Esophagus muscularis mucosa (tissue), 3 donors: Measurements from ENCODE around the gene LAPTM5.

Experiments used
- POLR2AphosphoS5 ChIP-seq, 2 donors: sonication (generic); formaldehyde crosslinking; IDR thresholded peaks; one replicate each; pipeline ENCODE4 v1.6.1; 2017; ENCODE audit warnings: antibody characterized with exemption in 2 of 2
- TF ChIP-seq, protein P1 (sequence below), 3 experiments: fragments of 200-600 bp in 2 of 3; fragments of 450-650 bp in 1 of 3; sonication (generic) in 2 of 3; IDR thresholded peaks; one replicate each; pipeline ENCODE4 v1.5.1; 2017 to 2019; ENCODE audit warnings: antibody characterized with exemption in 3 of 3, mild to moderate bottlenecking in 2 of 3, moderate library complexity in 1 of 3

DNA sequence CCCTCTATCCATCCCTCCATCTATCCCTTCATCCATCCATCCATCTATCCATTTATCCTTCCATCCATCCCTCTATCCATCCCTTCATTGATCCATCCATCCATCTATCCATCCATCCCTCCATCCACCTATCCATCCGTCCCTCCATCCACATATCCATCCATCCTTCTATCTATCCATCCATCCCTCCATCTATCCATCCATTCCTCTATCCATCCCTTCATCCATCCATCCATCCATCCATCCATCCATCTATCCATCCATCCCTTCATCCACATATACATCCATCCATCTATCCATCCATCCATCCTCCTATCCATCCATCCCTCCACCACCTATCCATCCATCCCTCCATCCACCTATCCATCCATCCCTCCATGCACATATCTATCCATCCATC is 57.8 kb downstream of the LAPTM5 start:
- TF ChIP-seq, protein P1, sequence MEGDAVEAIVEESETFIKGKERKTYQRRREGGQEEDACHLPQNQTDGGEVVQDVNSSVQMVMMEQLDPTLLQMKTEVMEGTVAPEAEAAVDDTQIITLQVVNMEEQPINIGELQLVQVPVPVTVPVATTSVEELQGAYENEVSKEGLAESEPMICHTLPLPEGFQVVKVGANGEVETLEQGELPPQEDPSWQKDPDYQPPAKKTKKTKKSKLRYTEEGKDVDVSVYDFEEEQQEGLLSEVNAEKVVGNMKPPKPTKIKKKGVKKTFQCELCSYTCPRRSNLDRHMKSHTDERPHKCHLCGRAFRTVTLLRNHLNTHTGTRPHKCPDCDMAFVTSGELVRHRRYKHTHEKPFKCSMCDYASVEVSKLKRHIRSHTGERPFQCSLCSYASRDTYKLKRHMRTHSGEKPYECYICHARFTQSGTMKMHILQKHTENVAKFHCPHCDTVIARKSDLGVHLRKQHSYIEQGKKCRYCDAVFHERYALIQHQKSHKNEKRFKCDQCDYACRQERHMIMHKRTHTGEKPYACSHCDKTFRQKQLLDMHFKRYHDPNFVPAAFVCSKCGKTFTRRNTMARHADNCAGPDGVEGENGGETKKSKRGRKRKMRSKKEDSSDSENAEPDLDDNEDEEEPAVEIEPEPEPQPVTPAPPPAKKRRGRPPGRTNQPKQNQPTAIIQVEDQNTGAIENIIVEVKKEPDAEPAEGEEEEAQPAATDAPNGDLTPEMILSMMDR (IDR thresholded peaks at IDR 0.05): no peak
- no peak for TF ChIP-seq POLR2AphosphoS5 (IDR thresholded peaks at IDR 0.05)
